Measurements from ENCODE around the gene CPVL.
A peak's percentile ranks its signal among the peaks of the same experiment; 100 is the strongest.

The CPVL gene

DNA sequence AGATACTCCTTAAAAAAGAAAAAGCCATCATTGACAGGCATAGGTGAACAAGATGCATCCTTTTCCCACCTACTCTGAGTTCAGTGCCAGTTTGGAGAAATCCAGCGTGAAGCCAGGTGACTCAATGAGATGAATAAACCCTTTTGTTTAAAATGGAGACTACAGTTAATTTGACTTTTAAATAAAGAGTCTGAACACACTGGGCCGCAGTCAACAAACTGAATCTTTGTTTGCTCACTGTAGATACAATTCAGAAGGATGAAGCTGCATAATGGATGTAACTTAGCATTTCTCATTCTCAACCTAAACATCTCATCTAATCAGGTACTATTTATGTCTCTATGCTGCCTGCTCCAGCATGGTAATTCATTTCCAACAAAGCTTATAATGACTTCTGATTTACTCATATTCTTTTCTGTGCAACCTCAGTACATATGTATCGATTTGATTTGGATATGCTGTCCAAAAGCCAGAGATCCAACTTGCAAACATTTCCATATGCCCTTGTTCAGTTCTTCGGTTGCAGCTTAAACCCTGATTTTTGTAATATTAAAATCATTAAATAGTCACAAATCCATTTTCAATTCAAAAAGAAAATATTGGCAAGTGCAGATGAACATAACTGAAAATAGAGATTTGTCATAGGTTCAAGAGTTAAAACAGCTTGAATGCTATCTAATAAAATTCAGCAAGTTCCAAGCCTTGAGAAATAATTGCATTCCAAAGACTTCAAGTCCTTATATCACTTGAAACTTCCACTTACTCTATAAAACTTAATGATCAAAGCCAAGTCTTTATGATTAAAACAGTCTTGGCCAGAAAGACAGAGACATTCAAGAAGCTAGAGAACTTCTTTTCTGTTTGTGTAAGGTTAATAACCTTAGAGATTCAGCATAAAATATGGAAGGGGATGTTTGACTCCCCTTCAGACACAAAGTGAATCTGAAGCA is 67.8 kb downstream of the CPVL start:
- no peak for TF ChIP-seq ZFX (IDR thresholded peaks at IDR 0.05)
- TF ChIP-seq, protein P1, sequence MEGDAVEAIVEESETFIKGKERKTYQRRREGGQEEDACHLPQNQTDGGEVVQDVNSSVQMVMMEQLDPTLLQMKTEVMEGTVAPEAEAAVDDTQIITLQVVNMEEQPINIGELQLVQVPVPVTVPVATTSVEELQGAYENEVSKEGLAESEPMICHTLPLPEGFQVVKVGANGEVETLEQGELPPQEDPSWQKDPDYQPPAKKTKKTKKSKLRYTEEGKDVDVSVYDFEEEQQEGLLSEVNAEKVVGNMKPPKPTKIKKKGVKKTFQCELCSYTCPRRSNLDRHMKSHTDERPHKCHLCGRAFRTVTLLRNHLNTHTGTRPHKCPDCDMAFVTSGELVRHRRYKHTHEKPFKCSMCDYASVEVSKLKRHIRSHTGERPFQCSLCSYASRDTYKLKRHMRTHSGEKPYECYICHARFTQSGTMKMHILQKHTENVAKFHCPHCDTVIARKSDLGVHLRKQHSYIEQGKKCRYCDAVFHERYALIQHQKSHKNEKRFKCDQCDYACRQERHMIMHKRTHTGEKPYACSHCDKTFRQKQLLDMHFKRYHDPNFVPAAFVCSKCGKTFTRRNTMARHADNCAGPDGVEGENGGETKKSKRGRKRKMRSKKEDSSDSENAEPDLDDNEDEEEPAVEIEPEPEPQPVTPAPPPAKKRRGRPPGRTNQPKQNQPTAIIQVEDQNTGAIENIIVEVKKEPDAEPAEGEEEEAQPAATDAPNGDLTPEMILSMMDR (conservative IDR thresholded peaks at IDR 0.05), result no peak
- no peak overlapping the region for H3K27ac ChIP-seq

DNA sequence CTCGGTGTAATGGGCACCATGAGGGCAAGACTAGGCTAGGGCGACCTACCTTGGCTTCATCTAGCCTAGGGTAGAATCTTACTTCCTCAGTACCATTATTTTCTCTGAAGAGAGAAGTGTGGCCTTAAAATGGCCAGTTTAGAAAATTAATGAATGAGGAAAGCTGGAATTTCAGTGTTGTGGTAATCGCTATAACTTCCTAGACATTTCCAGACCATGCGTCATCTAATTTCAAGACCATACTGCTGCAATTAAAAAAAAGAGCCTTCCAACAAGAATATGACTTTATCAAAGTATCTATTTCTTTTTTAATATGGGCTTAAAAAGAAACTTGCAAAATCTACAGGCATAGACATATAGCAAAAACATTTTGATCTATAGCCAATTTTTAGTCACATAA is 68.5 kb downstream of the CPVL start:
- no peak for TF ChIP-seq ZFX (IDR thresholded peaks at IDR 0.05)
- TF ChIP-seq, protein P1 (conservative IDR thresholded peaks at IDR 0.05), result no peak
- no peak overlapping the region for H3K27ac ChIP-seq

DNA sequence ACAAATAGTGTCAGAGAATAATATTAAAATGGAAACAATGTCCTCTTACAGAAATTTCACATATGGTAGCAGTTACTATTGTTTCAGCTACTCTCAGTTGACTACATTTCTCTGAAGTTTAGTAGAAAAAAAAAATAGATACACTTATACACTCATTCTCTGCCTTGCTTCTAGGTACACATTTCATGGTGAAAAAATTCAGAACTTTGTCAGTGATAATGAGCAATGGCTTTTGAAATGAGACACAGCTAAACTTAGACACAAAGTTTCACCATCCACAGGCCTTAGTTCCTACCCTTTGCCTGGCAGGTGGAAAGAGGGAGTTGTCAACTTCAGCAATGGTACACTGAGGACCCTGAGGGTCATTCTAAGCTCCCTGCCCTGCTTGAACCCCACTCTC is 69.2 kb downstream of the CPVL start:
- H3K27ac ChIP-seq, result no peak overlapping the region
- TF ChIP-seq, protein P1 (conservative IDR thresholded peaks at IDR 0.05), result no peak
- no peak for TF ChIP-seq ZFX (IDR thresholded peaks at IDR 0.05)

DNA sequence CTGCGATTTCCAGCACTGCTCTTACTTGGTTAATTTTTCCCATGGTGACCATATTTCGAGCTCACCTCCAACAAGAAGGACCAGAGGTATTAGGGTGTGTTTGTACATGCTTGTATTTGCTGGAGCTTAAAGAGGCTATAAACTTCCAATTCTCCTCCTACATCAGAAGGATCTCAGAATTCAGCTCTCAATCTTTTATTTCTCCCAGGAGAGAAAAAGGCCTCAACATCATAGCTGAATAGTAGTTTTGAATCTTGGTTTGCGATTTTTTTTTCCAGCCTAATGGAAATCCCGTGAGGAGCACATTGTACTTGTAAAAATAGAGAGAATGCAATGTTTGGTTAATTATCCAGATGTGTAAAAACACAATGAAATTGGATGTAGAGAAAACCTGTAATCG is 69.7 kb downstream of the CPVL start:
- TF ChIP-seq ZFX (IDR thresholded peaks at IDR 0.05), result no peak
- TF ChIP-seq, protein P1 (conservative IDR thresholded peaks at IDR 0.05), result no peak
- no peak overlapping the region for H3K27ac ChIP-seq

DNA sequence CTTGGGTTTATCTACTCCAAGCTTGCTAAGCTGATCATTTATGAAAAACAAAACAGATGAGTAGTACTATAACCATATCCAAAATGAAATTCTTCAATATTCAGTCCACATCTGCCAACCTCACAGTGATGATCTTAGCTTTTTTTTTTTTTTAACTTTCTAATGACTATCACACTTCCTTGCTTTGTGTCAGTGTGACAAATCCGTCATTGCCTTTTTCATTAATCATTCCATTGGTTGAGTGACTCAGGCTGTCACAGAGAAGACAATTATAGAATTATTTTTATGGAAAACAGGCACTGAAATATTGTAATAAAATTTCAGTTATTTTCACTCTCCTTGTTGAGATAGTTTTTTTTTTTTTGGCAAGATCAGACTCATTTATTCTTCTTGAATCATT is 70.7 kb downstream of the CPVL start:
- no peak overlapping the region for H3K27ac ChIP-seq
- TF ChIP-seq, protein P1 (conservative IDR thresholded peaks at IDR 0.05), result no peak
- TF ChIP-seq ZFX (IDR thresholded peaks at IDR 0.05), result no peak

DNA sequence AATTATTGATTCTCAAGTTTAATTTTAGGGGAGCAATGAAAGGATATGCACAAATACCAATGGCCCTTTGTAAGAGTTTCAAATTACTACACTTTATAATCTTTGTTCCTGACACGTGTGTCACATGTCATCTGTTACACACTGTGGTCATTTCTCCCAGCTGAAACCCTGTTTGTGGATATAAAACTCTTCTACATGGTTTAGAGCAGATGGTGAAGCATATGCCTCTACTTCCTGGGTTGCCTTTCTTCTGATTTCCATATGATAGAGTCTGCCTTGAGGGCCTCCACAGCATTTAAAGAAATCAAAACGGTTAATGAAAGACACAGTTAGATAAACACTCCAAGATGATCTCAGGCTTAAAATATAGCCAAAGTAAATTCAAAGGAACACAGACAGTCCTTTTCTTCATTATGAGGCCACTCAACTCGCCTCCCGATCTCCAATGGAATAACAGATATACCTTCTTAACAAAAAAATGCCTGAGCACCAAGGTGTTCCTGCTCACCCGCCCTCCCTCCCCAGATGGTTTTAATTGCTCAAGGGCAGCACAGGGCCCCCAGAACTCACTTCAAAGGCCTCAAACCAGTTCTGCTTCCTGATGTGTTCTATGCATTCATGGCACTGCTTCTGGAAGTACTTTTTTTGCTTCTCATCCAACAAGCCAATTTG is 75.0 kb downstream of the CPVL start:
- TF ChIP-seq, protein P1 (conservative IDR thresholded peaks at IDR 0.05), result no peak
- no peak for TF ChIP-seq ZFX (IDR thresholded peaks at IDR 0.05)
- peak overlapping the region; percentile 62; the same call in 1 of the 2 replicates for H3K27ac ChIP-seq

DNA sequence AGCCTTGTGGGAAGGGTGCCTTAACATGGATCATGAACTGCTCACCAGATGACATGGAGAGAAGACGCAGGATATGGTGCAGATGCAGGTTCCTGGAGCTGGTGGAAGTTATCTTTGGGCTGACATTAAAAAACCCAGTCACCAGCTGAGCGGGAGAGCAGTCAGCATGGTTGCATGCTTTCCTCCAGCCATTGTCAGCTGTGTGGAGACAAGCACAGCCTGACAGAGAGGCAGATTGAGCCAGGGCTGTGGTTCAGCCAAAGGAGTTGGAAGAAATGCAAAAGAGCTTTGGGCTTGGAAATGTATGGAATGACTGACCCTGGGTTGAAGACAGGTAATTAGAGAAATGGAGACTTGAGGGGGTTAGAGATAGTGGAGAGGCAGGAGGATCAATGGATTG is 79.7 kb downstream of the CPVL start:
- H3K27ac ChIP-seq, result no peak overlapping the region
- TF ChIP-seq, protein P1 (conservative IDR thresholded peaks at IDR 0.05), result no peak
- TF ChIP-seq ZFX (IDR thresholded peaks at IDR 0.05), result no peak

All from C4-2B (cell line).